ENCODE measurements around the gene TAF11L2. TPM values are rescaled to one million over a fixed set of nuclear protein-coding genes. Genes with fewer than 3 reads are reported as not detected.

Gene TAF11L2
- total RNA-seq (2022; extraction: Qiagen RNA extraction; ENCODE audit: low read depth) = not detected in 5 replicates

GRCh38 chr5:17497931-17498330 is at the start of gene TAF11L2:
TSS of gene TAF11L2 (plus strand) at chr5:17498231.

GRCh38 chr5:17518067-17518466 is 20.0 kb downstream of the TAF11L2 start, which contains the start of gene TAF11L3:
TSS of gene TAF11L3 (plus strand) at chr5:17518367.

GRCh38 chr5:17521501-17521900 is 23.5 kb downstream of the TAF11L2 start, which contains the start of gene TAF11L4:
TSS of gene TAF11L4 (plus strand) at chr5:17521801.

GRCh38 chr5:17524935-17525334 is 26.9 kb downstream of the TAF11L2 start, which contains the start of gene TAF11L5:
TSS of gene TAF11L5 (plus strand) at chr5:17525235.

GRCh38 chr5:17528369-17528768 is 30.3 kb downstream of the TAF11L2 start, which contains the start of gene TAF11L6:
TSS of gene TAF11L6 (plus strand) at chr5:17528669.

Other genes with a start within 250 kb of the TAF11L2 start
- not detected in 5 replicates for gene TAF11L3, start 20.1 kb downstream of the TAF11L2 start, total RNA-seq (2022; extraction: Qiagen RNA extraction; ENCODE audit: low read depth)
- not detected in 5 replicates for gene TAF11L4, start 23.6 kb downstream of the TAF11L2 start, total RNA-seq (2022; extraction: Qiagen RNA extraction; ENCODE audit: low read depth)
- not detected in 5 replicates for gene TAF11L5, start 27.0 kb downstream of the TAF11L2 start, total RNA-seq (2022; extraction: Qiagen RNA extraction; ENCODE audit: low read depth)
- not detected in 5 replicates for gene TAF11L6, start 30.4 kb downstream of the TAF11L2 start, total RNA-seq (2022; extraction: Qiagen RNA extraction; ENCODE audit: low read depth)
- gene TAF11L7, start 87.5 kb downstream of the TAF11L2 start, total RNA-seq (2022; extraction: Qiagen RNA extraction; ENCODE audit: low read depth) = not detected in 5 replicates
- gene TAF11L8, start 92.7 kb downstream of the TAF11L2 start, total RNA-seq (2022; extraction: Qiagen RNA extraction; ENCODE audit: low read depth) = not detected in 5 replicates
- not detected in 5 replicates for gene TAF11L9, start 96.2 kb downstream of the TAF11L2 start, total RNA-seq (2022; extraction: Qiagen RNA extraction; ENCODE audit: low read depth)
- not detected in 5 replicates for gene TAF11L10, start 99.6 kb downstream of the TAF11L2 start, total RNA-seq (2022; extraction: Qiagen RNA extraction; ENCODE audit: low read depth)
- gene TAF11L11, start 106.0 kb downstream of the TAF11L2 start, total RNA-seq (2022; extraction: Qiagen RNA extraction; ENCODE audit: low read depth) = 0.21 to 0.38 TPM (median 0.25 TPM) in 4 of 5 replicates, not detected in the other
- 0.14 to 0.18 TPM in 2 of 5 replicates, not detected in the others for gene TAF11L12, start 112.2 kb downstream of the TAF11L2 start, total RNA-seq (2022; extraction: Qiagen RNA extraction; ENCODE audit: low read depth)
- not detected in 5 replicates for gene TAF11L13, start 133.9 kb downstream of the TAF11L2 start, total RNA-seq (2022; extraction: Qiagen RNA extraction; ENCODE audit: low read depth)
- gene TAF11L14, start 136.2 kb downstream of the TAF11L2 start, total RNA-seq (2022; extraction: Qiagen RNA extraction; ENCODE audit: low read depth) = not detected in 5 replicates